D721Med (cell line): ENCODE results near the gene BSCL2.
A peak's percentile ranks its signal among the peaks of the same experiment; 100 is the strongest.
"Not testable (repeated sequence)": the region's sequence is repeated elsewhere in the genome, so short reads cannot be mapped to it uniquely, and the experiment has no call there.

Source experiments
- DNase-seq: peaks from one replicate; pipeline ENCODE4 v3.0.0; 2011; ENCODE audit warnings: low spot score; ENCODE audit not compliant: insufficient read length
- FAIRE-seq: peaks from 2 replicates; lab custom pipeline; 2011; peaks lifted over from hg19 to GRCh38; lab: Jason Lieb, UNC
- CTCF ChIP-seq: IDR thresholded peaks from 2 replicates; pipeline ENCODE4 v1.5.1; 2012; ENCODE audit warnings: mild to moderate bottlenecking, control low read depth; ENCODE audit not compliant: insufficient read depth; ENCODE audit errors: missing control alignments

Gene BSCL2

GRCh38 chr11:62707277-62707861 is at the start of gene BSCL2, which contains the start of gene GNG3:
BSCL2 (minus strand) TSS chr11:62707424; CDS start chr11:62707195, 229 bp downstream.
GNG3 (plus strand) TSS chr11:62707676; CDS start chr11:62708296, 620 bp downstream.
- DNase-seq (no peak), FAIRE-seq (no peak)

GRCh38 chr11:62755086-62755615 is 47.9 kb upstream of the BSCL2 start:
- DNase-seq (no peak), FAIRE-seq (no peak)
- TF ChIP-seq CTCF = no peak

More at GRCh38 chr11:62707277-62707861, at the start of gene BSCL2, which contains the start of gene GNG3:
- no peak for TF ChIP-seq CTCF

GRCh38 chr11:62753736-62754603 is 46.7 kb upstream of the BSCL2 start, which contains the start of gene ZBTB3:
ZBTB3 (minus strand) TSS chr11:62754160; CDS start chr11:62753664, 496 bp downstream.
- DNase-seq (peak; percentile 82), FAIRE-seq (no peak)
- no peak for TF ChIP-seq CTCF

GRCh38 chr11:62752994-62753735 is 45.9 kb upstream of the BSCL2 start:
- no peak for TF ChIP-seq CTCF
- FAIRE-seq = no peak
- no peak for DNase-seq

- FAIRE-seq (no peak), DNase-seq (no peak)
- TF ChIP-seq CTCF = no peak
Measured at GRCh38 chr11:62752177-62752785, 45.1 kb upstream of the BSCL2 start.

- DNase-seq, FAIRE-seq: not testable (repeated sequence)
Measured at GRCh38 chr11:62749931-62750330, 42.7 kb upstream of the BSCL2 start.
